HG02642 (cell line): ENCODE results near the gene ENOSF1.

Experiments
- ATAC-seq: cut with Tn5 transposase; IDR thresholded peaks from one replicate; pipeline ENCODE4 v1.9.1; 2021; ENCODE audit warnings: mild to moderate bottlenecking; ENCODE audit not compliant: unreplicated experiment, poor library complexity

Gene ENOSF1

GRCh38 chr18:644395-645004, 67.9 kb downstream of the ENOSF1 start:
- peak; percentile 63 for ATAC-seq

- no peak for ATAC-seq
These were observed 71.2 kb downstream of the ENOSF1 start for GRCh38 chr18:641224-641623.

GRCh38 chr18:635171-635570, 77.3 kb downstream of the ENOSF1 start:
- no peak for ATAC-seq

DNA sequence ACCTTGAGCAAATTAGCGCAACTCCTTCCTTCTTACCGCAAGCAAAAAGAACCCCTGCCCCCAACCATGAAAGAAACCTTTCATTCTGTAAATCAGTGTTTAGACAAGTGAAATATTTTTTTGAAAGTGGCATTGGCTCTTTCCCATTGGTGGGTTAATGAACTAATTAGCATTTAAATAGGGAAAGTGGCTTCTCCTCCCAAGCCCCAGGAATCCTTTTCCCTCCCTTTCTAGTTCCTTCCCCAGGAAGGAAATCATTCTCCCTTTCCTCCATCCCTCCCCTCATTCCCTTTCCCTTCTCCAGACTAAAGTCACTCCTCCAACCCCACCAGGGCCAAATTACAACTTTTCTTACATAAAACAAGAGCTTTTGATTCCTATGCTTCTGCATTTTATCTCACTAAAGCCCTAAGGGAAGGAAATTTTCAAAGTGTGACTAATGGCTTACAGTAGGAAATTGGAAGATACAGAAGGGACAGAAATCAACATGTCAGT, 77.8 kb downstream of the ENOSF1 start:
- no peak for ATAC-seq

- no peak for ATAC-seq
These were observed 80.9 kb downstream of the ENOSF1 start for GRCh38 chr18:631560-631959.

DNA sequence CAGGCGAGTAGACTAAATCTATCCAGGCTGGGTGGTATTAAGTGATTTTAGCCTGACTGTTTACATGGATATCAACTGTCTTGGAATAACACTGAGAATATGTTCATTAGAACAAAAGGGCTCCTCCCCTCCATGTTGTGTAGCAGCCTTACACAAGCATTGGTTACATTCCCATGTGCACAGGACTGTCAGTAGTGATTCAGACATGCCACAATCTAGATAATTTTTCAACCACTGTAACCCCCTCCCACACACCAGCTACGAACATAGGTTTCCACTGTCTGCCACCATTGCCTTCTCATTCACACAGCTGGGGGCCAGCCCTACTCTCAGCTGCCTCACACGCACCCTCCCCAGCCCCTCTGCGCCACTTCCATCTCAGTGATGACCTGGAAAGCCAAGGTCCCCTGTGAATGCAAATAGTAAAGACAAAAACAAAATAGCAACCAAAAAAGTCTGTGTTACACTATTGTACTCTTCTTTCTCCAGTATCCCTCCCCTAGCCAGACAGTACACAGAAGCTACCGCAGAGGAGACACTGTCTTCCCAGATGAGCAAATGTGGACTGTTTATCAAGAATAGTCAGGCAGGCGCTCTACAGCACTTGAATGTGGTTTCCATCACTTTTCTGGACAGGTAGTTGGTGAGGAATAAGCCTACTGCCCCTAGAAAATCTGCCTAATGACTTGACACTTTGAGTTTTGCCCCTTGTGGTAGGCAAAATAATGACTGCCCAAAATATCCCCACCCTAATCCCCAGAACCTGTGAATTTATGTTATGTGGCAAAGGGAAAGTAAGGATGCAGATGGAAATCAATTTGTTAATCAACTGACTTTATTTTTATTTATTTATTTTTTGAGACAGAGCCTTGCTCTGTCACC, 82.9 kb downstream of the ENOSF1 start:
- ATAC-seq = no peak

- ATAC-seq = no peak
These were observed 85.2 kb downstream of the ENOSF1 start for GRCh38 chr18:627231-627630.

DNA sequence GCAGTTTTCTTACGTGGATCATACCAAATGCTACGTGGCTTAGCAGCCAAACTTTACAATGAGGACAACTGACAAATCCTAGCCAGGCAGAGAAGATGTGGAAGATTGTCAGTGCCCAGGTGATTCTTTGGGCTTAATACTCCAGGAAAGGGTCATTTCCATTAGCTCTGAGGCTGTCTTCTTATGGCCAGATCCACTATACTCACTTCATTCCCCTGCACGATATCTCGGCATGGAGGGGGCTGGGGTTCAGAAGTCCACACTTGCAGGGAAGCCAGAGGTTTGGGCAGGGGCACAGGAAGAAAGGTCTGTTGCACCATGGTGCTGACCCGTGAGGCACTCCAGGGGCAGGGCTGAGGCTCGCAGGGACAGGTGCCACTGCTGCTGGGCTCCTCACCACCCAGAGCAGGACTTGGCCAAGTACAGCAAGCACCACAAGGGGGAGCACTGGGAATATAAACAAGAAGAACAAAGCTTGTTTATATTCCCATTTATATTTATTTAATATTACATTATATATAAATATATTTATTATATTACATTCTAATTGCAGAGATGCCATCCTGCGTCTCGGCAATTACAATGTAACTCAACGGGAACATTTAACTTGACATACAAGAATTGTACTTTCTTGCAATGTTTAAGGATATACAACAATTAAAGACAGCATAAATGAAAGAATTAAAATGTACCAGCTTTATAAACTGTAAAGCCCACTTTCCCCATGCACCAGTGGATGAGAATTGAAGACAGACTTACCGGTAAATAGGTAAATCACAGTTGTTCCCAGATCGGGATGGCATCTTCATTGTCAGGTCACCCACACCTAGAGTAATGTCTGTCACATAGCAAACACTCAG, 88.4 kb downstream of the ENOSF1 start:
- peak; percentile 64 for ATAC-seq

DNA sequence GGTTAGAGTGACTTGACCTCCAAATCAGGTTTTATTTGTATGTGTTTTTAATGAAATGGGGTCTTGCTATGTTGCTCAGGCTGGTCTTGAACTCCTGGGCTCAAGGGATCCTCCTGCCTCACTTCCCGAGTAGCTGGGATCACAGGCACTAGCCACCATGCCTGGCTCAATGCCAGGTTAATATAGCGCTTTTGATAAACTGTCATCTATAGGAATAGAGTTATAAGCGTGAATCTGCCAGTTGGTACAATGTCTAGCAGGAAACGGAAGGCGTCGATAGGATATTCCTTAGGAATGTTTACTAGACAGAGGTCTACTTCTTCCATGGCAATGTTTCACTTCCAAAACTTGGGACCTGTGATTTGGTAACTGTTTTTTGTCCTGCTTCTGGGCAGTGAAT, 90.1 kb downstream of the ENOSF1 start:
- no peak for ATAC-seq

GRCh38 chr18:621291-622043, 91.0 kb downstream of the ENOSF1 start:
- ATAC-seq = no peak
